HepG2 (cell line): Measurements from ENCODE around the gene AFF4. TPM values are rescaled to one million over a fixed set of nuclear protein-coding genes. Genes with fewer than 3 reads are reported as not detected.

Source experiments
- BHLHE40 ChIP-seq: IDR thresholded peaks from 2 replicates; pipeline ENCODE4 v1.6.1; 2011; ENCODE audit warnings: low read length, improper control_type of control experiment
- CBX5 ChIP-seq: sonication (generic); formaldehyde crosslinking; IDR thresholded peaks from 2 replicates; pipeline ENCODE4 v1.4.0; 2020; ENCODE audit warnings: missing genetic modification reagents, borderline replicate concordance
- FOXK1 ChIP-seq: sonication (generic); formaldehyde crosslinking; IDR thresholded peaks from 2 replicates; pipeline ENCODE4 v1.4.0; 2020; ENCODE audit warnings: low read depth, missing genetic modification reagents, borderline replicate concordance
- HDAC2 ChIP-seq: sonication (generic); formaldehyde crosslinking; IDR thresholded peaks from 2 replicates; pipeline ENCODE4 v1.4.0; 2020; ENCODE audit warnings: missing genetic modification reagents
- HOXA7 ChIP-seq: sonication (generic); formaldehyde crosslinking; IDR thresholded peaks from 2 replicates; pipeline ENCODE4 v1.8.1; 2022; ENCODE audit warnings: mild to moderate bottlenecking, missing genetic modification reagents, moderate library complexity
- NFYC ChIP-seq: IDR thresholded peaks from 2 replicates; pipeline ENCODE4 v1.6.1; 2016; ENCODE audit warnings: missing genetic modification reagents, missing compliant biosample characterization
- POGK ChIP-seq: sonication (generic); formaldehyde crosslinking; conservative IDR thresholded peaks from 2 replicates; pipeline ENCODE4 v1.8.0; 2022; ENCODE audit warnings: mild to moderate bottlenecking, moderate library complexity, missing genetic modification reagents
- RFX3 ChIP-seq: IDR thresholded peaks from 2 replicates; pipeline ENCODE4 v1.6.1; 2016; ENCODE audit warnings: missing biosample characterization, missing genetic modification reagents
- TAF1 ChIP-seq: sonication (generic); formaldehyde crosslinking; IDR thresholded peaks from 2 replicates; pipeline ENCODE4 v1.4.0; 2020; ENCODE audit warnings: missing genetic modification reagents
- TBX3 ChIP-seq: fragments of 450-650 bp; IDR thresholded peaks from 2 replicates; pipeline ENCODE4 v1.6.1; 2017; ENCODE audit warnings: antibody characterized with exemption, mild to moderate bottlenecking, inconsistent platforms, borderline replicate concordance
- TSC22D2 ChIP-seq: sonication (generic); formaldehyde crosslinking; IDR thresholded peaks from 2 replicates; pipeline ENCODE4 v1.5.1; 2020; ENCODE audit warnings: missing genetic modification reagents, mild to moderate bottlenecking, borderline replicate concordance
- ZBTB34 ChIP-seq: sonication (generic); formaldehyde crosslinking; IDR thresholded peaks from 2 replicates; pipeline ENCODE4 v1.8.0; 2022; ENCODE audit warnings: mild to moderate bottlenecking, missing genetic modification reagents
- ZNF432 ChIP-seq: sonication (generic); formaldehyde crosslinking; IDR thresholded peaks from 2 replicates; pipeline ENCODE4 v1.5.0; 2020; ENCODE audit warnings: missing genetic modification reagents, mild to moderate bottlenecking, borderline replicate concordance
- ZNF572 ChIP-seq: sonication (generic); formaldehyde crosslinking; IDR thresholded peaks from 2 replicates; pipeline ENCODE4 v1.5.1; 2020; ENCODE audit warnings: mild to moderate bottlenecking, missing genetic modification reagents
- ZNF652 ChIP-seq: IDR thresholded peaks from 2 replicates; pipeline ENCODE4 v1.6.1; 2016; ENCODE audit warnings: low read depth, borderline replicate concordance
- ZNF670 ChIP-seq: sonication (generic); formaldehyde crosslinking; IDR thresholded peaks from 2 replicates; pipeline ENCODE4 v1.8.0; 2022; ENCODE audit warnings: mild to moderate bottlenecking, missing genetic modification reagents, borderline replicate concordance
- ZNF879 ChIP-seq: sonication (generic); formaldehyde crosslinking; IDR thresholded peaks from 2 replicates; pipeline ENCODE4 v1.8.1; 2023; ENCODE audit warnings: missing genetic modification reagents
- polyA plus RNA-seq, 8 experiments: library from polyadenylated mRNA; depleted of rRNA in 3 of 8; stranded (reverse) in 7 of 8; unstranded in 1 of 8; fragments of >200 nt; fragmentation: Illumina TruSeq in 4 of 8; extraction: Trizol in 4 of 8; gene quantifications; 2 replicates each; pipeline versions ENCODE4 v1.2.1 to v1.2.3, GENCODE V29; 2011 to 2016; ENCODE audit warnings: low read depth in 4 of 8, missing spikeins in 1 of 8, mixed read lengths in 1 of 8; ENCODE audit not compliant: insufficient read depth in 1 of 8
- total RNA-seq, 5 experiments: library from RNA; depleted of rRNA; stranded (reverse); fragments of >200 nt; fragmentation: Illumina TruSeq; extraction: Trizol; gene quantifications; 2 replicates each; pipeline ENCODE4 v1.2.3, GENCODE V29; 2016; ENCODE audit warnings: low read depth in 1 of 5
- TF ChIP-seq, protein P1 (sequence below): sonication (generic); formaldehyde crosslinking; IDR thresholded peaks from 2 replicates; pipeline ENCODE4 v1.4.0; 2020; ENCODE audit warnings: missing genetic modification reagents, borderline replicate concordance
- TF ChIP-seq, protein P2 (sequence below): sonication (generic); formaldehyde crosslinking; IDR thresholded peaks from 2 replicates; pipeline ENCODE4 v1.4.0; 2020; ENCODE audit warnings: missing genetic modification reagents

Gene AFF4
- total and polyA plus RNA-seq, 2 of the 13 experiments (the other 11 are each of a cell fraction or from before 2014, with no cell fraction given): 22.1 to 25.5 TPM

DNA sequence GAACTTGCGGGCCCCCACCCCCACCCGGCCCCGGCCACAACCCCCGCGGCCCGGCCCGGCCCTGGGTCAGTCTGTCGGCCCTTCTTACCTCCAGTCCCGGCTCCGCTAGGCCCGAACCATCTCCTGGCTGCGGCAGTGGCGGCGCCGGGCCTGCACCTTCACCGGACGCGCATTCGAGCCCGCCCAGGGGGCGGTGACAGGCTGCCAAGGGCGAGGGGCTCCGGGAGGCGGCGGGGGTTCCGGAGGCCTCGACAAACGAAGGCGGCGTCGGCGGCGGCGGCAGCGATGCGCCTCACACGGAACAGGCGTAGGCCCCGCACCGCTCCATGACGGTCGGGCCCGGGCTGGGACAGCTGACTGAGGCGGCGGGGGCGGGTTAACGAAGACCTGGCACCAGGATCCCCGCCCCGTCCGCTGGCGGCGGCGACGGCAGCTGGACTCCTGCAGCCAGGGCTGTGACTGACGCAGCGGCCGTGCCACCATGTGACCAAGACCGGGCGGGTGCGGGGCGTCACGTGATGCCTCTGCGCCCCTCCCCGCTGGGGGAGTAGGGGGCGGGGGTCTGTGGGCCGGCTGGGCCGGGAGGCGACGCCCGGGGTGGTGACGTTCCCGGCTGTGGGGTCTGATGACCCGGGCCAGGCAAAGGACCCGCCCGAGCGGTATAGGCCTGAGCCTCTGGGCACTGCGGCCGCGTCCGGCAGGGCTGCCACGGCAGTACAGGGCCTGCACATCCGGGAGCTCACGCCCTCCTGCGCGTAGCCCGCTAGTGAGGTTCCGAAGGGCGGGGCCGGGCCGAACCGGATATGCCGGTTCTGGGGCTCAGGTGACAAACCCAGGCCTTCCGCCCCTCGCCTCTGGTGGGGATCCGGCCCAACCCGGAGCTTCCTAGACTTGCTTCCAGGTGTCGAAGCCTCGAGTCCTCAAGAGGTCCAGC is at the start of gene AFF4 (continued):
- no peak for TF ChIP-seq RFX3
- TF ChIP-seq ZNF572 (CRISPR knock-in tag): 0 out of 2 replicates have a peak, but pooled peaks have one; percentile 73
- peak; percentile 93 for TF ChIP-seq ZNF670 (CRISPR knock-in tag)
- TF ChIP-seq HOXA7 (CRISPR knock-in tag): no peak
- peak; percentile 65; the same call in 1 of the 2 replicates for TF ChIP-seq FOXK1 (CRISPR knock-in tag)
- TF ChIP-seq ZNF432: no peak
- peak; percentile 25; the same call in 1 of the 2 replicates for TF ChIP-seq ZNF879 (CRISPR knock-in tag)
- no peak for TF ChIP-seq TSC22D2 (CRISPR knock-in tag)
- TF ChIP-seq CBX5 (CRISPR knock-in tag): peak; percentile 24; the same call in 1 of the 2 replicates
- peak; percentile 56; the same call in 1 of the 2 replicates for TF ChIP-seq ZBTB34
- peak; percentile 8; the same call in 1 of the 2 replicates for TF ChIP-seq ZNF652 (CRISPR knock-in tag)
- TF ChIP-seq POGK (CRISPR knock-in tag): peak; percentile 82
- TF ChIP-seq TAF1 (CRISPR knock-in tag): peak; percentile 96
- TF ChIP-seq, protein P1, sequence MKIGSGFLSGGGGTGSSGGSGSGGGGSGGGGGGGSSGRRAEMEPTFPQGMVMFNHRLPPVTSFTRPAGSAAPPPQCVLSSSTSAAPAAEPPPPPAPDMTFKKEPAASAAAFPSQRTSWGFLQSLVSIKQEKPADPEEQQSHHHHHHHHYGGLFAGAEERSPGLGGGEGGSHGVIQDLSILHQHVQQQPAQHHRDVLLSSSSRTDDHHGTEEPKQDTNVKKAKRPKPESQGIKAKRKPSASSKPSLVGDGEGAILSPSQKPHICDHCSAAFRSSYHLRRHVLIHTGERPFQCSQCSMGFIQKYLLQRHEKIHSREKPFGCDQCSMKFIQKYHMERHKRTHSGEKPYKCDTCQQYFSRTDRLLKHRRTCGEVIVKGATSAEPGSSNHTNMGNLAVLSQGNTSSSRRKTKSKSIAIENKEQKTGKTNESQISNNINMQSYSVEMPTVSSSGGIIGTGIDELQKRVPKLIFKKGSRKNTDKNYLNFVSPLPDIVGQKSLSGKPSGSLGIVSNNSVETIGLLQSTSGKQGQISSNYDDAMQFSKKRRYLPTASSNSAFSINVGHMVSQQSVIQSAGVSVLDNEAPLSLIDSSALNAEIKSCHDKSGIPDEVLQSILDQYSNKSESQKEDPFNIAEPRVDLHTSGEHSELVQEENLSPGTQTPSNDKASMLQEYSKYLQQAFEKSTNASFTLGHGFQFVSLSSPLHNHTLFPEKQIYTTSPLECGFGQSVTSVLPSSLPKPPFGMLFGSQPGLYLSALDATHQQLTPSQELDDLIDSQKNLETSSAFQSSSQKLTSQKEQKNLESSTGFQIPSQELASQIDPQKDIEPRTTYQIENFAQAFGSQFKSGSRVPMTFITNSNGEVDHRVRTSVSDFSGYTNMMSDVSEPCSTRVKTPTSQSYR (CRISPR knock-in tag): no peak; the same call in 1 of the 2 replicates
- peak; percentile 94 for TF ChIP-seq BHLHE40
- peak; percentile 77 for TF ChIP-seq HDAC2 (CRISPR knock-in tag)
- peak; percentile 29; the same call in 1 of the 2 replicates for TF ChIP-seq TBX3
- TF ChIP-seq, protein P2, sequence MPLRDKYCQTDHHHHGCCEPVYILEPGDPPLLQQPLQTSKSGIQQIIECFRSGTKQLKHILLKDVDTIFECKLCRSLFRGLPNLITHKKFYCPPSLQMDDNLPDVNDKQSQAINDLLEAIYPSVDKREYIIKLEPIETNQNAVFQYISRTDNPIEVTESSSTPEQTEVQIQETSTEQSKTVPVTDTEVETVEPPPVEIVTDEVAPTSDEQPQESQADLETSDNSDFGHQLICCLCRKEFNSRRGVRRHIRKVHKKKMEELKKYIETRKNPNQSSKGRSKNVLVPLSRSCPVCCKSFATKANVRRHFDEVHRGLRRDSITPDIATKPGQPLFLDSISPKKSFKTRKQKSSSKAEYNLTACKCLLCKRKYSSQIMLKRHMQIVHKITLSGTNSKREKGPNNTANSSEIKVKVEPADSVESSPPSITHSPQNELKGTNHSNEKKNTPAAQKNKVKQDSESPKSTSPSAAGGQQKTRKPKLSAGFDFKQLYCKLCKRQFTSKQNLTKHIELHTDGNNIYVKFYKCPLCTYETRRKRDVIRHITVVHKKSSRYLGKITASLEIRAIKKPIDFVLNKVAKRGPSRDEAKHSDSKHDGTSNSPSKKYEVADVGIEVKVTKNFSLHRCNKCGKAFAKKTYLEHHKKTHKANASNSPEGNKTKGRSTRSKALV: peak; percentile 66; the same call in 1 of the 2 replicates
- peak; percentile 35 for TF ChIP-seq NFYC (CRISPR knock-in tag)
